ENCODE data around the gene MAML2. TPM values are rescaled to one million over a fixed set of nuclear protein-coding genes. Genes with fewer than 3 reads are reported as not detected.

Gene MAML2
- total and polyA plus RNA-seq, 4 donors, result 0.56 to 2.1 (median 1.4) TPM

- DNase-seq (ENCODE audit: low spot score), result no peak
- no peaks in the 10 kb centered on the region for H3K27me3 ChIP-seq (ENCODE audit: control insufficient read depth in 4 of 4, insufficient read depth in 4 of 4, low read length in 3 of 4)
- no peaks in the 10 kb centered on the region for H3K36me3 ChIP-seq (ENCODE audit: control insufficient read depth in 4 of 4, insufficient read depth in 3 of 4, low read depth in 1 of 4, low read length in 3 of 4)
- no peaks in the 10 kb centered on the region for H3K9me3 ChIP-seq (ENCODE audit: control insufficient read depth in 4 of 4, low read length in 3 of 4)
- no peak overlapping the region for H3K27ac ChIP-seq (ENCODE audit: low read depth in 1 of 2, low read length in 2 of 2)
- 62% methylated on average over 2 of the region's 2 CpGs for WGBS
- peaks cover 0 to 4% (median 3%) of the 10 kb centered on the region in 4 donors for H3K4me1 ChIP-seq (ENCODE audit: control insufficient read depth in 4 of 4, insufficient read depth in 4 of 4, low read length in 3 of 4)
- H3K4me3 ChIP-seq (ENCODE audit: low read depth in 1 of 3, low read length in 3 of 3), result no peak overlapping the region
- no peak overlapping the region for H3K9ac ChIP-seq (ENCODE audit: low read depth in 1 of 2, low read length in 2 of 2)
- TF ChIP-seq JUND (IDR thresholded peaks at IDR 0.05), result no peak
- TF ChIP-seq MAX (IDR thresholded peaks at IDR 0.05), result no peak
- TF ChIP-seq FOXA1 (IDR thresholded peaks at IDR 0.05), result no peak
- TF ChIP-seq RAD21 (IDR thresholded peaks at IDR 0.05), result no peak
- TF ChIP-seq REST (IDR thresholded peaks at IDR 0.05), result no peak
- TF ChIP-seq, protein P1, sequence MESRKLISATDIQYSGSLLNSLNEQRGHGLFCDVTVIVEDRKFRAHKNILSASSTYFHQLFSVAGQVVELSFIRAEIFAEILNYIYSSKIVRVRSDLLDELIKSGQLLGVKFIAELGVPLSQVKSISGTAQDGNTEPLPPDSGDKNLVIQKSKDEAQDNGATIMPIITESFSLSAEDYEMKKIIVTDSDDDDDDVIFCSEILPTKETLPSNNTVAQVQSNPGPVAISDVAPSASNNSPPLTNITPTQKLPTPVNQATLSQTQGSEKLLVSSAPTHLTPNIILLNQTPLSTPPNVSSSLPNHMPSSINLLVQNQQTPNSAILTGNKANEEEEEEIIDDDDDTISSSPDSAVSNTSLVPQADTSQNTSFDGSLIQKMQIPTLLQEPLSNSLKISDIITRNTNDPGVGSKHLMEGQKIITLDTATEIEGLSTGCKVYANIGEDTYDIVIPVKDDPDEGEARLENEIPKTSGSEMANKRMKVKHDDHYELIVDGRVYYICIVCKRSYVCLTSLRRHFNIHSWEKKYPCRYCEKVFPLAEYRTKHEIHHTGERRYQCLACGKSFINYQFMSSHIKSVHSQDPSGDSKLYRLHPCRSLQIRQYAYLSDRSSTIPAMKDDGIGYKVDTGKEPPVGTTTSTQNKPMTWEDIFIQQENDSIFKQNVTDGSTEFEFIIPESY (IDR thresholded peaks at IDR 0.05), result no peak
- TF ChIP-seq NR2F2 (IDR thresholded peaks at IDR 0.05), result no peak
- TF ChIP-seq CTCF (IDR thresholded peaks at IDR 0.05; ENCODE audit: low read depth, low read length, missing input control), result no peak
- no peak for TF ChIP-seq FOXA2 (IDR thresholded peaks at IDR 0.05)
- TF ChIP-seq HNF4G (IDR thresholded peaks at IDR 0.05), result no peak
- no peak for TF ChIP-seq HNF4A (conservative IDR thresholded peaks at IDR 0.05)
- no peak for TF ChIP-seq TAF1 (conservative IDR thresholded peaks at IDR 0.05)
- no peak for TF ChIP-seq GABPA (IDR thresholded peaks at IDR 0.05 in 1 of 2, conservative IDR thresholded peaks at IDR 0.05 in 1 of 2)
- no peak for TF ChIP-seq RXRA (IDR thresholded peaks at IDR 0.05)
- TF ChIP-seq EGR1 (IDR thresholded peaks at IDR 0.05; ENCODE audit: low read depth in 2 of 2), result no peak
- no peak for TF ChIP-seq SP1 (IDR thresholded peaks at IDR 0.05)
- no peak for TF ChIP-seq ATF3 (IDR thresholded peaks at IDR 0.05)
- TF ChIP-seq YY1 (IDR thresholded peaks at IDR 0.05), result no peak
These were observed 129.5 kb downstream of the MAML2 start for GRCh38 chr11:96213500-96213899.

All from liver (tissue), 9 donors.